Chondrocyte (in vitro differentiated cells): ENCODE measurements around the gene TMEM178A. TPM values are rescaled to one million over a fixed set of nuclear protein-coding genes. Genes with fewer than 3 reads are reported as not detected.

Experiments used
- DNase-seq: peaks from one replicate; pipeline ENCODE4 v3.0.0; 2021; ENCODE audit warnings: mixed read lengths, low spot score
- H3K27ac Mint-ChIP-seq: one replicate; pipeline ENCODE4 v1.8.0; 2021; ENCODE audit warnings: mild to moderate bottlenecking, moderate library complexity, mixed read lengths; ENCODE audit not compliant: unreplicated experiment
- H3K27me3 Mint-ChIP-seq: 2 replicates; pipeline ENCODE4 v1.8.0; 2021; ENCODE audit warnings: low read depth, mixed read lengths
- H3K36me3 Mint-ChIP-seq: 2 replicates; pipeline ENCODE4 v1.8.0; 2021; ENCODE audit warnings: low read depth, mixed read lengths
- H3K4me1 Mint-ChIP-seq: 2 replicates; pipeline ENCODE4 v1.8.0; 2021; ENCODE audit warnings: low read depth, mild to moderate bottlenecking, mixed read lengths
- H3K4me3 Mint-ChIP-seq: one replicate; pipeline ENCODE4 v1.8.0; 2021; ENCODE audit warnings: mild to moderate bottlenecking, moderate library complexity, mixed read lengths; ENCODE audit not compliant: unreplicated experiment
- H3K9me3 Mint-ChIP-seq: 2 replicates; pipeline ENCODE4 v1.8.0; 2021; ENCODE audit warnings: low read depth, mixed read lengths
- total RNA-seq: library from RNA; stranded (reverse); gene quantifications from 3 replicates; pipeline ENCODE4 v1.2.1, GENCODE V29; 2021
- TF ChIP-seq, protein P1 (sequence below): fragments of 200-600 bp; sonication (generic); IDR thresholded peaks from 2 replicates; pipeline ENCODE4 v1.5.0; 2021; ENCODE audit warnings: antibody characterized with exemption, mild to moderate bottlenecking, moderate library complexity

Gene TMEM178A
- total RNA-seq, 1 donor from 2014 or later: 1.3 TPM

GRCh38 chr2:39689876-39690275, 24.2 kb downstream of the TMEM178A start:
- Mint-ChIP-seq H3K4me3 (no peak overlapping the region), H3K9me3 (peaks cover 13% of the 10 kb centered on the region), H3K4me1 (peaks cover 2% of the 10 kb centered on the region), H3K27ac (no peak overlapping the region), H3K27me3 (no peaks in the 10 kb centered on the region), H3K36me3 (peaks cover 3% of the 10 kb centered on the region)
- no peak for DNase-seq
- TF ChIP-seq, protein P1, sequence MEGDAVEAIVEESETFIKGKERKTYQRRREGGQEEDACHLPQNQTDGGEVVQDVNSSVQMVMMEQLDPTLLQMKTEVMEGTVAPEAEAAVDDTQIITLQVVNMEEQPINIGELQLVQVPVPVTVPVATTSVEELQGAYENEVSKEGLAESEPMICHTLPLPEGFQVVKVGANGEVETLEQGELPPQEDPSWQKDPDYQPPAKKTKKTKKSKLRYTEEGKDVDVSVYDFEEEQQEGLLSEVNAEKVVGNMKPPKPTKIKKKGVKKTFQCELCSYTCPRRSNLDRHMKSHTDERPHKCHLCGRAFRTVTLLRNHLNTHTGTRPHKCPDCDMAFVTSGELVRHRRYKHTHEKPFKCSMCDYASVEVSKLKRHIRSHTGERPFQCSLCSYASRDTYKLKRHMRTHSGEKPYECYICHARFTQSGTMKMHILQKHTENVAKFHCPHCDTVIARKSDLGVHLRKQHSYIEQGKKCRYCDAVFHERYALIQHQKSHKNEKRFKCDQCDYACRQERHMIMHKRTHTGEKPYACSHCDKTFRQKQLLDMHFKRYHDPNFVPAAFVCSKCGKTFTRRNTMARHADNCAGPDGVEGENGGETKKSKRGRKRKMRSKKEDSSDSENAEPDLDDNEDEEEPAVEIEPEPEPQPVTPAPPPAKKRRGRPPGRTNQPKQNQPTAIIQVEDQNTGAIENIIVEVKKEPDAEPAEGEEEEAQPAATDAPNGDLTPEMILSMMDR: no peak

GRCh38 chr2:39693245-39693644, 27.5 kb downstream of the TMEM178A start:
- TF ChIP-seq, protein P1: no peak

DNA sequence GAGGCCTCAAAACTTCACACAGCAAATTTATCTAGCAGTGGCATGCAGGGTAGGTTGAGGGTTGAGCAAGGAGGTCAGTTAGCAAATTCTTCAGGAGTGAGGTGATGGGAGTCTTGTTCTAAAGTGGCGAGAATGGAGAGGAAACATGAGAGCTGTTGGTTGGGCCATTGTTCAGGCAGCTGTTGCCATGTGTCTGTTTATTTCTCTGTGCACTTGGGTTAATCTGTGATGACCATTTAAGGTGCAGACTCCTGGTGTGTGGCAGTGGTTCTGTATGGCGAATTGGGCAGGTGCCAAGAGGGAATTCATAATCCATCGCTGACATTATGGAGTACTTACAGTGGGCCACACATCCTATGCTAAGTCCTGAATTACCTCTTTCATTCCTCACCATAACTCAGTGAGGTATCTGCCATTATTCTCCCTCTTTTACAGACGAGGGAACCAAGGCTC, 30.4 kb downstream of the TMEM178A start:
- H3K36me3 Mint-ChIP-seq: peaks cover 6% of the 10 kb centered on the region
- H3K4me1 Mint-ChIP-seq: peaks cover 31% of the 10 kb centered on the region
- H3K27me3 Mint-ChIP-seq: no peaks in the 10 kb centered on the region
- H3K9me3 Mint-ChIP-seq: peaks cover 20% of the 10 kb centered on the region
- no peak overlapping the region for H3K4me3 Mint-ChIP-seq
- H3K27ac Mint-ChIP-seq: peak overlapping the region; percentile 81
- TF ChIP-seq, protein P1: no peak
- DNase-seq: no peak

More at GRCh38 chr2:39693245-39693644, 27.5 kb downstream of the TMEM178A start:
- no peak for DNase-seq
- peaks cover 13% of the 10 kb centered on the region for H3K9me3 Mint-ChIP-seq
- peaks cover 3% of the 10 kb centered on the region for H3K36me3 Mint-ChIP-seq
- no peak overlapping the region for H3K4me3 Mint-ChIP-seq
- peaks cover 27% of the 10 kb centered on the region for H3K4me1 Mint-ChIP-seq
- H3K27me3 Mint-ChIP-seq: no peaks in the 10 kb centered on the region
- H3K27ac Mint-ChIP-seq: no peak overlapping the region

DNA sequence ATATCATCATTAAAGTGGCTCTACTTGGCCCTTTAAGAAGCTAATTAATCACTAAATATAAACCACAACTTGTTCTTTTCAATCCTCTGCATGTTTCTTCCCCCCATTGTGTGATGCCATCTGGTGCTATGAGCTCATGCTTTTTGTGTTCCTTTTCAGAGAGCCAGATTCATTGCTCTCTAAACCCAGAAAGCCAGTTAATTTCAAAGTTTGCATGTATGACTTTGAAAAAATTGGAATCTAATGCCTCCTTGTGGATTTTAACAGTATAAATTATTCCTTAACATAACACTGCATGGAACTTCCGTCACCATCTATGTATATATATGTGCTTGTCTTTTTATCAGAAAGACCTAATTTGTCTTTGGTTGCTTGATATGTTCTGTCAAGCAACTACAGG, 31.1 kb downstream of the TMEM178A start:
- H3K4me3 Mint-ChIP-seq: no peak overlapping the region
- DNase-seq: no peak
- H3K4me1 Mint-ChIP-seq: peaks cover 31% of the 10 kb centered on the region
- H3K27ac Mint-ChIP-seq: peak overlapping the region; percentile 81
- TF ChIP-seq, protein P1: peak; percentile 85
- H3K9me3 Mint-ChIP-seq: peaks cover 22% of the 10 kb centered on the region
- peaks cover 6% of the 10 kb centered on the region for H3K36me3 Mint-ChIP-seq
- no peaks in the 10 kb centered on the region for H3K27me3 Mint-ChIP-seq

DNA sequence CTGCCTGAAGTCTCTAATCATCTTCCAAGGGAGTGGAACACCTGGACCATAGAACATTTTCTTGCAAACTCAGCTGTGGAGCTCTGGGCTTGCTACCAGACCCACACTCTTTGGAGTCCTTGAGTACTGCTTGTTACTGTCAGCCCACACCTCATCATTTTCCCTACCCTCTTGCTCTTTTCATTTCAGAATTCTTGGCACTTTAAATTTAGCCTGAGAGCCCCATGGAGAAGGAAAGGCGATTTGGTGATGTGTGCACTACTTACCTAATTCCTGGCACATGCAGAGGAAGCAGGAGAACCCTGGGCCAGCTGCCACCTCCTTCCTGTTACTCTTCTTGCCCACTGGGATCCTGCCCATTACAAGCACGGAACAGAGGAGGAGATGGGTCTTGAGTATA, 31.7 kb downstream of the TMEM178A start:
- H3K27me3 Mint-ChIP-seq: no peaks in the 10 kb centered on the region
- no peak for DNase-seq
- H3K9me3 Mint-ChIP-seq: peaks cover 26% of the 10 kb centered on the region
- H3K4me3 Mint-ChIP-seq: no peak overlapping the region
- H3K4me1 Mint-ChIP-seq: peaks cover 31% of the 10 kb centered on the region
- H3K27ac Mint-ChIP-seq: no peak overlapping the region
- TF ChIP-seq, protein P1: no peak
- peaks cover 8% of the 10 kb centered on the region for H3K36me3 Mint-ChIP-seq
